ENCODE results near the gene GNAO1. TPM values are rescaled to one million over a fixed set of nuclear protein-coding genes. Genes with fewer than 3 reads are reported as not detected.

Gene GNAO1
- polyA plus RNA-seq, 3 donors from 2014 or later: 0.45 to 0.88 TPM; not detected in 1

DNA sequence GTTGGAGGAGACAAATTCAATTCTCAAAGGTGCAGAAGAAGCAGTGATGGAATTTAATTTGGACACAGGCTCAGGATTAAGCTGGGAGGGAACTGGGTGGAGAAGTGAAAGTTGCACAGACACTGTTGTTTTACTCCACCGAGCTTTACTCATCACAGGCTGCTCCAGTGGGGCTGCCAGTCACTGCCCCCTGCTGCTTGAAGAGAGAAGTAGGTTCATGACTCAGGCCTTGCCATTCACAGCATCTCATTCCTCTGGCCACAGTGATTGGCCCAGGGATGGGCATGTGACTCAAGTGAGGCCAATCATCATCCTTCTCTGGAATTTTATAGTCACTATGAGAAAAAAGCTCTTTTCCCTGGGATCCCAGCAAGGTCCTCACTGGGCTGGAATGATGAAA lies 11.8 kb downstream of the GNAO1 start:
- Mint-ChIP-seq H3K4me1 (peaks cover 9 to 14% of the 10 kb centered on the region in 2 donors), H3K36me3 (no peaks in the 10 kb centered on the region), H3K27ac (no peak overlapping the region), H3K27me3 (ENCODE audit: low read depth in 3 of 3) (no peaks in the 10 kb centered on the region), H3K4me3 (no peak overlapping the region), H3K9me3 (no peaks in the 10 kb centered on the region)
- peak; percentile 13 to 45 (median 29) for DNase-seq

DNA sequence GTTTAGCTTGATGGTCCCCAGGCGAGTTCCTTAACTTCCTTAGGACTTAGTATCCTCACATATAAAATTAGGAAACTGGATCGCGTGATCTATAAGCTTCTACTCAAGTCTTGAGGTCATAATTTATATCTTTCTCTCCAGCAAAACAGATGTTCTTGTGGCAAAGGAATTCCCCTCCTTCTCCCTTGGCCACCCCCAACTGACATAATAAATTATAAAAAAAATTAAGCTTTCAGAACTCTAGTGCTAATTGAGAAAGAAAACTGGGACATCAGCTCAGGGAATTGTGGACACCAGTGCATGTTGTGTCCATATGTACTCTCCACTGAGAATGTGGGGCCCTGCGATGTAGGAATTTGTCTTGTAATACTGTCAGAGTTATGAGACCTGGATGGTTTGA lies 13.5 kb downstream of the GNAO1 start:
- Mint-ChIP-seq H3K4me3 (no peak overlapping the region), H3K36me3 (no peaks in the 10 kb centered on the region), H3K4me1 (peaks cover 0 to 3% of the 10 kb centered on the region in 2 donors), H3K9me3 (no peaks in the 10 kb centered on the region), H3K27ac (no peak overlapping the region), H3K27me3 (ENCODE audit: low read depth in 3 of 3) (peaks cover 0 to 3% (median 2%) of the 10 kb centered on the region in 3 donors)
- no peak for DNase-seq

DNA sequence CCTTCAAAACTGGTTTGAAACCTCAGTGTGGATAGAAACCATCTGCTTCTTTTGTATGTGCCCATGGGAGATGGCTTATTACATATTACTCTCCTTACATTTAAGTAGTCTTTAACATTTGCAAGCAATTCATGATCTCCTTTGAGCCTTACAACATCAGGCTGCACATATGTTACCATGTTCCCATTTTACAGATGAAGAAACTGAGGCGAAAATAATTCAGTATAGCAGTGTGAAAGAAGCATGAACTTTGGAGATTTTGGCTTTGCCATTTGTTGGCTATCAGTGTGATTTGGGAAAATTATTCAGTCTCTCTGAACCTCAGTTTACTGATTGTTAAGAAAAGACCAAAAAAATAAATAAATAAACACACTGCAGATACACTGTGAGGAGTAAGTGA lies 15.7 kb downstream of the GNAO1 start:
- Mint-ChIP-seq H3K27ac (no peak overlapping the region), H3K4me3 (no peak overlapping the region), H3K27me3 (ENCODE audit: low read depth in 3 of 3) (peaks cover 2 to 3% (median 2%) of the 10 kb centered on the region in 3 donors), H3K9me3 (no peaks in the 10 kb centered on the region), H3K4me1 (no peaks in the 10 kb centered on the region), H3K36me3 (no peaks in the 10 kb centered on the region)
- no peak for DNase-seq

DNA sequence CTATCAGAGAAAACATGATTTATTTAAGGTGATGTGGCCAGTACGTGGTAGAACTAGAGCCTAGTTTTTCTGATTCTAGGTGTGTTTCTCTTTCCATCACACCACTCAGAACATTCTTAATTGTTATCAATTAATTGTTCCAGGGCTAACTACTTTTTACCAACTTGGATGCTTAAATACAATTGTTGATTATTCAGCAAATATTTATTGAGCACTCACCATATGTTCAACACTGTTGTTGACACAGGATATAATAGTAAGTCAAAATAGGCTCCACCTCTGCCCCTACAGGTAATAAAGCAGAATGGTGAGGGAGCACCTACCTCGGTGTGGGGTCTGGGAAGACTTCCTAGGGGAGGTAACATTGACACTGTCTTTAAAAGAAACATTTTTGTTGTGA lies 16.1 kb downstream of the GNAO1 start:
- H3K27me3 Mint-ChIP-seq (ENCODE audit: low read depth in 3 of 3): peaks cover 2 to 4% (median 3%) of the 10 kb centered on the region in 3 donors
- no peak overlapping the region for H3K4me3 Mint-ChIP-seq
- H3K27ac Mint-ChIP-seq: no peak overlapping the region
- DNase-seq: no peak
- no peaks in the 10 kb centered on the region for H3K36me3 Mint-ChIP-seq
- no peaks in the 10 kb centered on the region for H3K4me1 Mint-ChIP-seq
- no peaks in the 10 kb centered on the region for H3K9me3 Mint-ChIP-seq

DNA sequence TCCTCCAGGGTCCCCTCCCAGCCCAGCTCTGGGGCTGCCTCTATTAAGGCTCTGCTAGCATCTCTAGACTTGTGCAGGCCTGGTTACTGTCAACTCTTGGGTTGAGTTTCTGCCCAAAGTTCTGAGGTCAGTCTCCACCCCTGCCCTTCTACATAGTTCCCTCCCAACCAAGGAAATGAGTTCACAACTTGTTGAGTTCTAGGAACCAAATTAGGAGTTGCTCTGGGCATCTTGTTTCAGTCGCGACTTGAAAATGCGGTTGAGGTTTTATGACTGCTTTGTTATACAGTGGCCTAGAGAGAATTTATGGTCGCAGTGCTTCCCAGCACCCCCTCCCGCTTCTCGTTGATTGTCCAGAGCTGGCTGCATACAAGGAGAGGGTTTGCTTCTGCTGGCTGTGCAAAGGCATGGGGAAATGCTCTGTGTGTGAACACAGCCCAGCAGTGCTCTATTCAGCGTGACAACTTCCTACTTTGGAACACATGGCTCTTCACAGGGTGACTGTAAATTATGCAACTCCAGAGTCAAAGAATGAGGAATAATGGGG lies 20.2 kb downstream of the GNAO1 start:
- Mint-ChIP-seq H3K27me3 (ENCODE audit: low read depth in 3 of 3) (peaks cover 4 to 11% (median 8%) of the 10 kb centered on the region in 3 donors), H3K9me3 (no peaks in the 10 kb centered on the region), H3K4me3 (no peak overlapping the region), H3K36me3 (no peaks in the 10 kb centered on the region), H3K27ac (no peak overlapping the region), H3K4me1 (no peaks in the 10 kb centered on the region)
- DNase-seq: no peak

DNA sequence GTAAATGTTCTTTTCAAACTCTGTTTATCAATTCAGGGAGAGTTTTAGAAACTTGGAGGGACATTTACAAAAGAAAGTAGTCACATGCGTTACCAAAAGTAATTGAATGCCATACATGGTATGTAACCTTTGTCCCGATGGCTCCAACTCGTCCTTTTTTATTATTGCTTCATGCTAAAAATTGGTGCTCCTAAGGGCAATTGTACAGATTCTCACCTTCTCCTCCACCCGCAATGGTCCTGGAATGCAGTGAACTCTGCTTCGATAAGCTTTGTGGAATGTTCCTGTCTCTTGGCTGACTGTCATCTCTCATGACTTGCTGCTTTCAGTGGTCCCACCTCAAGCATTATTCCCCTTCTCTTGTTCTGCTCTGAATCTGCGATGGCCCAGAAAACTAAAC lies 20.9 kb downstream of the GNAO1 start:
- H3K4me1 Mint-ChIP-seq: no peaks in the 10 kb centered on the region
- no peaks in the 10 kb centered on the region for H3K9me3 Mint-ChIP-seq
- DNase-seq: no peak
- H3K4me3 Mint-ChIP-seq: no peak overlapping the region
- peaks cover 4 to 11% (median 8%) of the 10 kb centered on the region in 3 donors for H3K27me3 Mint-ChIP-seq (ENCODE audit: low read depth in 3 of 3)
- no peaks in the 10 kb centered on the region for H3K36me3 Mint-ChIP-seq
- no peak overlapping the region for H3K27ac Mint-ChIP-seq

DNA sequence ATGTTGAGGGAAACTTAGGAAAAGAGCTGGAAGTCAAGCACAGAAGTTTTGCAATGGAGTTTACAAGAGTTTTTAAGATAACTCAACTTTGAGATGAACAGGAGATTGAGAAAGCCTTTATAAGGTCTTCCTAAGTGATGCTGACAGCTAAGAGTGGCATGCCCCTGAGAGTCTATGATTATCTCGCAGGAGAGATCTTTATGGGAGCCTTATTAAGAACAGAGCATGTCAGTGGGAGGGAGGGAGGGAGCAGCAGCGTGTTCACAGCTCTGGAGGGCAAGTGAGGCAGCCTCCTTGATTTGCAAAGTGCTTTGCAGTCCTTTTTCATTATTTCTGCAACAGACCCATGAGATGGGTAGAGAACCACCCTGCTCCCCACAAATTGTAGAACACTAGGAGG lies 30.7 kb downstream of the GNAO1 start:
- Mint-ChIP-seq H3K4me3 (no peak overlapping the region), H3K27me3 (ENCODE audit: low read depth in 3 of 3) (peaks cover 0 to 3% (median 3%) of the 10 kb centered on the region in 3 donors), H3K36me3 (peaks cover 0 to 10% (median 0%) of the 10 kb centered on the region in 3 donors), H3K9me3 (peaks cover 0 to 3% (median 0%) of the 10 kb centered on the region in 6 donors), H3K4me1 (peaks cover 14 to 15% of the 10 kb centered on the region in 2 donors), H3K27ac (no peak overlapping the region)
- DNase-seq: no peak

DNA sequence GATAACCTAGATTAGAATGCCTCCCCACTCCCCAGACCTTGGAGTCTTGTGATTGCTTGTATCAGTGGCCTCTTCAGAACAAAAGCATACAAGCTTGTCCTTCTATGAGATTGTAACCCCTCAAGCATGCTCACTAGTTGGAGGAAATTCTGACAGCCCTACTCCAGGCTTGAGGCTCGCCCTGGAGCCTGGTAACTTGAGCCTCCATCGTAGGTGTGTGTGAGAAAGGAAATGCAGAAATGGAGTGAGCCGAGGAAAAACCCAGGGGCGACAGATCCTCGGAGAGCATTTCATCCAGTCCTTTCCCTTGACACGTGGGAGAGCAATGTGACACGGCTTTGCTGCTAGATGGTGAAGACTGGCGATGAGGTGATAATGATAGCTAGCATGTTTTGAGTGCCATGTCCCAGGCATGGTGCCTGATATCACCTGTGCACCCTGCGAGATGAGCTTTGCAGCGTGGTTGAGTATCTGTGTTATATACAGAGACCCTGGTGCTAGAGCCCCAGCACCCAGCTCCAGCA lies 31.2 kb downstream of the GNAO1 start:
- peaks cover 0 to 10% (median 0%) of the 10 kb centered on the region in 3 donors for H3K36me3 Mint-ChIP-seq
- H3K4me3 Mint-ChIP-seq: no peak overlapping the region
- no peak overlapping the region for H3K27ac Mint-ChIP-seq
- peaks cover 0 to 3% (median 1%) of the 10 kb centered on the region in 3 donors for H3K27me3 Mint-ChIP-seq (ENCODE audit: low read depth in 3 of 3)
- peaks cover 19% of the 10 kb centered on the region in 2 donors for H3K4me1 Mint-ChIP-seq
- DNase-seq: no peak
- H3K9me3 Mint-ChIP-seq: peaks cover 0 to 3% (median 0%) of the 10 kb centered on the region in 6 donors

DNA sequence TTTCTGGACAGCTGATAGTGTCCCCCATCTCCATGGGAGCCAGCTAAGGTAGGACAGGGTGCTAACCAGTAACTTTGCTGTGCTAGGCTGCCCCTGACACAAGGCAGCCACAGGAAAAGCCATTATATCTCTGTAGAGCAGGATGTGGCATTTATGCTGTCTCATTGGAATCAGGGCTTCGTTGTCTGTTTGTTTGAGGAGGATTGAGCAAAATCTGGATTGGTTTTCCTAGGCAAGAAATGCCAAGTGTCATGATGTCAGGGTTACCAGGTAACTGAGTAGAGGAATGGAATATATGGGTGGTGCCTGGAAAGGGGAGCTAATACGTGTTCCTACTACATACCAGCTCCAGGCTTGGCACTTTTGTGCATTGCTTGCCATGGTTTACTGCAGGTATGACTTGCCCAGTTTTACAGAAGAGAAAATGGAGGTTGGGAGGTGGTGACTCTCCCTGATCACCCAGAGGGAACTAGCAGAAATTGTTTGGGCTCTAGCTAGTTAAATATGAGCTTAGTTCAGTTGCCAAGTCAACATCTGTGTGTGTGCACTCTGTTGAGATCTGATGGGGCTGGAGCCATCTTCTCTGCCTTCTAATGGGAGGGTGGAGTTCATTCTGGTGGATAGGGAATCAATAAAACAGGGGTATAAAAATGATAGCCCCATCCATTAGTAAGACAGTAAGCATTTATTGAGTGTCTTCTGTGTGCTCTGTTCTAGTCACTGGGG lies 33.9 kb downstream of the GNAO1 start:
- Mint-ChIP-seq H3K9me3 (peaks cover 0 to 3% (median 0%) of the 10 kb centered on the region in 6 donors), H3K4me3 (no peak overlapping the region), H3K27ac (no peak overlapping the region)

DNA sequence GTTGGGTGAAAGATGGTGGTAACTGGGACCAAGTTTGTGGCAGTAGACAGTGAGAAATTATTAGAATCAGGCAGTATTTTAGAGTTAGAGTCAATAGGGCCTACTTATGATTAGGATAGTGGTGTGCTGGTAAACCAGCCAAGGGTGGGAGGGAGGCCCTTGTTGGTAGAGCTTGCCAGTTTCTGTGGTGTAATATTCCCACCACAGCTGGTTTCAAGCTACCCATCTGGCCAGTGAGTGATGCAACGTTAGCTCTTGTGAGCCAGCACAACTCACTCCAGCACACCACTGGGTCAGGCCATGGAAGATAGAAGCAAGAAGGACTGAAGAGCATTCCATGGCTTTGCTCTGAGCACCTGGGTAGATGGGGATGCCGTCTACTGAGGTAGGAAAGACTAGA lies 34.9 kb downstream of the GNAO1 start:
- no peak overlapping the region for H3K4me3 Mint-ChIP-seq
- H3K36me3 Mint-ChIP-seq: no peaks in the 10 kb centered on the region
- peak overlapping the region in 1 of 6 donors; percentile 5 for H3K27ac Mint-ChIP-seq
- DNase-seq: no peak
- peaks cover 0 to 3% (median 0%) of the 10 kb centered on the region in 6 donors for H3K9me3 Mint-ChIP-seq
- peaks cover 21 to 23% of the 10 kb centered on the region in 2 donors for H3K4me1 Mint-ChIP-seq
- peaks cover 0 to 2% (median 1%) of the 10 kb centered on the region in 3 donors for H3K27me3 Mint-ChIP-seq (ENCODE audit: low read depth in 3 of 3)

More for the DNA sequence above, 33.9 kb downstream of the GNAO1 start:
- DNase-seq: no peak
- Mint-ChIP-seq H3K4me1 (peaks cover 21 to 23% of the 10 kb centered on the region in 2 donors), H3K36me3 (peaks cover 0 to 3% (median 0%) of the 10 kb centered on the region in 3 donors), H3K27me3 (ENCODE audit: low read depth in 3 of 3) (peaks cover 0 to 2% (median 0%) of the 10 kb centered on the region in 3 donors)

DNA sequence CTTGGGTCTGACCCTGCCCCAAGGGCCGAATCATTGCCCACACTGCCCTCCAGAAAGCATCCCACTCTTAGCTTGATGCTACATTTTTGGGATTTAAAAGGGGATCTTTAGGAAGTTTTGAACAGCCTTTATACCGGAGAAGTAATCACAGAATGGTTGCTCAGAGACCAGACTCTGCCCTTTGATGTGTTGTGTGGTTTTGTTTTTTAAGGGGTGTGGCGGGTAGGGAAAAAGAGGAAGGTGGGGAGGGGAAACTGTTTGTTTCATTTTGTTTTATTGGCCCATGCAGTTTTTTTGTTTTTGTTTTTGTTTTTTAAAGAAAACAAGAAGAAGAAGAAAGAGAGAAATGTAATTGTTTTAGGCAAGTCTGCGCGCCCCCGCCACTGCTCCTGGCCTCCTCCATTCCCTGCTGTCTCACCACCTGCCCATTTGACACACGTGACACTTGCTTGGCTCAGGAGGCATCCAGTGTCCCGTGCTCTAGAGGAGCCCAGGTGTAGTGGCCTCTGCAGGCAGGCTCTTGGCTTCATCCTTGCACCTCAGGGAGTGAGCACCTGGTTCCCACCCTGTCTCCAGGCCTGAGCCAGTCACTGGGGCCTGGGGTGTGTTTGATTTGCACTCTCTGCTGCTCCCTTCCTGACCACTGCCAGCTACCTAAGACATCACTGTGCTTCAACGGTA lies 35.7 kb downstream of the GNAO1 start:
- Mint-ChIP-seq H3K4me1 (peaks cover 21 to 23% of the 10 kb centered on the region in 2 donors), H3K4me3 (peak overlapping the region in 2 of 5 donors; percentile 4 to 13), H3K9me3 (no peaks in the 10 kb centered on the region), H3K27me3 (ENCODE audit: low read depth in 3 of 3) (peaks cover 0 to 2% (median 0%) of the 10 kb centered on the region in 3 donors), H3K36me3 (no peaks in the 10 kb centered on the region), H3K27ac (no peak overlapping the region)
- DNase-seq: no peak

DNA sequence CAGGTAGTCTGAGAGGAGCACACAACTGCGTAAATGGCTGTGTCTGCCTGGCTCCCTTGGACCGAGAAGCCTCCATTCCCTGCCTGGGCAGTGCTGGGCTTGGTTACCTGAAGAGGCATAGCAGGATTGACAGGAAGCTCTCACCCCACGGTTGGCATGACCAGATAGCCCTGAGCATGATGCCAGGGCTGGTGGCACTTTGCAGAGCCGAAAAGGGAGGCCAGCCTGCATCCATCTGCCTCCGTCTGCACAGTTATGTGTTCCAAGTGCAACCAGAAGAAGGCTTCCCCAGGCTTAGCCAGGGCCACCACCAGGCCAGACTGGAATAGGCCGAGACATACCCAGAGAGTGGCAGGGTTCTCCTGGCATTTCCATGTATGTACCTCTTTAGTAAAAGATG lies 36.6 kb downstream of the GNAO1 start:
- no peak for DNase-seq
- Mint-ChIP-seq H3K27ac (no peak overlapping the region), H3K27me3 (ENCODE audit: low read depth in 3 of 3) (peaks cover 0 to 2% (median 0%) of the 10 kb centered on the region in 3 donors), H3K4me3 (no peak overlapping the region), H3K4me1 (peaks cover 21 to 23% of the 10 kb centered on the region in 2 donors), H3K36me3 (no peaks in the 10 kb centered on the region), H3K9me3 (no peaks in the 10 kb centered on the region)

DNA sequence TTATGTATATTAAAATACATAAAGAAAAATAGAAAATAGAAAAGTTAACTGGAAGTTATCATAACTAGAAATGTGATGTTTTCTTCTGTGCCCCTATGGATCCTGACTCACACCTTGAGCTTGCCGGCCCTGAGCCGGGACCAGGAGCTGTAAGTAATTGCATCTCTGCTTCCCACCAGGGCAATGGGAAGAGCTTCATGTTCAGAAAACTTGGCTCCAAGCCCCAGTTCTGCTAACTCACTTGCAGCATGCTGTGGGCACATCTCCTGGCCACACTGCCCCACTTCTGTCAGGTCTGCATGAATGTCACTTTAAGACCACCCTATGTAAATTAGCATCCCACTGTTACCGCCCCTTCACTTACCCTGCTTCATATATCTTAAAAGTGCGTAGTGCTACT lies 37.2 kb downstream of the GNAO1 start:
- Mint-ChIP-seq H3K27me3 (ENCODE audit: low read depth in 3 of 3) (peaks cover 0 to 2% (median 0%) of the 10 kb centered on the region in 3 donors), H3K27ac (peak overlapping the region in 1 of 6 donors; percentile 60), H3K9me3 (no peaks in the 10 kb centered on the region), H3K36me3 (no peaks in the 10 kb centered on the region), H3K4me1 (peaks cover 21 to 23% of the 10 kb centered on the region in 2 donors), H3K4me3 (no peak overlapping the region)
- no peak for DNase-seq
